GM12878 (cell line): ENCODE data around the gene SEMA7A. TPM values are rescaled to one million over a fixed set of nuclear protein-coding genes. Genes with fewer than 3 reads are reported as not detected.

Experiments used
- BCL11A ChIP-seq: IDR thresholded peaks from 2 replicates; pipeline ENCODE4 v1.6.1; 2011; ENCODE audit warnings: low read depth, low read length
- CHD4 ChIP-seq: fragments of 200-600 bp; sonication (generic); IDR thresholded peaks from 2 replicates; pipeline ENCODE4 v1.6.1; 2016; ENCODE audit warnings: mild to moderate bottlenecking
- ELK1 ChIP-seq: IDR thresholded peaks from 2 replicates; pipeline ENCODE4 v1.6.1; 2012; ENCODE audit warnings: low read depth, low read length, improper control_type of control experiment
- IRF4 ChIP-seq: IDR thresholded peaks from 2 replicates; pipeline ENCODE4 v1.6.1; 2011; ENCODE audit warnings: low read depth, low read length
- MXI1 ChIP-seq: fragments of 150-350 bp; IDR thresholded peaks from 2 replicates; pipeline ENCODE4 v1.6.1; 2011; ENCODE audit warnings: low read depth, mild to moderate bottlenecking, inconsistent platforms, low read length, improper control_type of control experiment
- RAD21 ChIP-seq: IDR thresholded peaks from 2 replicates; pipeline ENCODE4 v1.6.1; 2011; ENCODE audit warnings: mild to moderate bottlenecking, low read depth, low read length, moderate library complexity; ENCODE audit not compliant: insufficient read depth
- RAD51 ChIP-seq: fragments of 450-650 bp; IDR thresholded peaks from 2 replicates; pipeline ENCODE4 v1.6.1; 2016; ENCODE audit warnings: moderate library complexity, mild to moderate bottlenecking, inconsistent platforms
- SIX5 ChIP-seq: IDR thresholded peaks from 2 replicates; pipeline ENCODE4 v1.6.1; 2011; ENCODE audit warnings: mild to moderate bottlenecking, low read depth, low read length, moderate library complexity; ENCODE audit not compliant: severe bottlenecking
- TCF12 ChIP-seq: IDR thresholded peaks from 2 replicates; pipeline ENCODE4 v1.6.1; 2011; ENCODE audit warnings: low read depth, mild to moderate bottlenecking, low read length
- TCF3 ChIP-seq: IDR thresholded peaks from 2 replicates; pipeline ENCODE4 v1.6.1; 2012; ENCODE audit warnings: low read depth, mild to moderate bottlenecking, low read length, borderline replicate concordance; ENCODE audit not compliant: insufficient read depth
- USF1 ChIP-seq: IDR thresholded peaks from 2 replicates; pipeline ENCODE4 v1.6.1; 2011; ENCODE audit warnings: borderline replicate concordance, low read depth, mild to moderate bottlenecking, moderate library complexity, mixed read lengths, low read length; ENCODE audit not compliant: insufficient read depth; ENCODE audit errors: extremely low read length
- polyA plus RNA-seq, 11 experiments: library from polyadenylated mRNA; depleted of rRNA in 4 of 11; unstranded in 6 of 11; stranded (reverse) in 5 of 11; fragments of >200 nt; fragmentation: Nextera tagmentation in 4 of 11; fragmentation: Illumina TruSeq in 1 of 11; extraction: Ambion mirVana in 4 of 11; extraction: Trizol in 1 of 11; gene quantifications; 1 replicate in 1 of 11; 2 replicates in 10 of 11; pipeline versions ENCODE4 v1.2.1 to v1.2.3, GENCODE V29; 2011 to 2016; ENCODE audit warnings: inconsistent platforms in 2 of 11, missing spikeins in 2 of 11, low read depth in 1 of 11
- total RNA-seq, 4 experiments: library from RNA; depleted of rRNA in 3 of 4; stranded (reverse); fragments of >200 nt in 3 of 4; fragmentation: Illumina TruSeq in 1 of 4; extraction: Trizol in 1 of 4; gene quantifications; 2 replicates each; pipeline versions ENCODE4 v1.2.1 to v1.2.3, GENCODE V29; 2013 to 2021

SEMA7A gene
- total and polyA plus RNA-seq, 10 of the 15 experiments (the other 5 are each of a cell fraction or from before 2014, with no cell fraction given), result 0.08 to 112 (median 53.5) TPM

GRCh38 chr15:74445816-74446763 lies 12.3 kb upstream of the SEMA7A start (continued):
- TF ChIP-seq MXI1 (no peak), TCF12 (no peak), RAD21 (no peak), TCF3 (no peak), IRF4 (no peak), RAD51 (no peak), USF1 (no peak), ELK1 (no peak), SIX5 (no peak), CHD4 (no peak), BCL11A (no peak)
- TF ChIP-seq, all 136 proteins: peak for 0
